Mucosa of descending colon (tissue), 3 donors: ENCODE measurements around the gene STK16. TPM values are rescaled to one million over a fixed set of nuclear protein-coding genes. Genes with fewer than 3 reads are reported as not detected.

Source experiments
- ATAC-seq: fragments of 200-7000 bp; cut with Tn5 transposase; one replicate; pipeline ENCODE4 v1.9.1; 2020; ENCODE audit warnings: mild to moderate bottlenecking, moderate library complexity
- DNase-seq, 3 donors: peaks; one replicate each; pipeline ENCODE4 v3.0.0-alpha.2; 2020
- H3K36me3 ChIP-seq: fragments of 200-600 bp; one replicate; pipeline ENCODE4 v1.8.0; 2021; ENCODE audit warnings: low read depth, mild to moderate bottlenecking
- H3K4me1 ChIP-seq: fragments of 200-600 bp; one replicate; pipeline ENCODE4 v1.8.0; 2021; ENCODE audit warnings: low read depth, mild to moderate bottlenecking
- H3K4me3 ChIP-seq: fragments of 200-600 bp; one replicate; pipeline ENCODE4 v1.8.0; 2021; ENCODE audit warnings: mild to moderate bottlenecking
- H3K9me3 ChIP-seq: fragments of 200-600 bp; one replicate; pipeline ENCODE4 v1.8.0; 2021; ENCODE audit warnings: mild to moderate bottlenecking
- CTCF ChIP-seq: fragments of 200-600 bp; IDR thresholded peaks from one replicate; pipeline ENCODE4 v1.8.0; 2022; ENCODE audit warnings: antibody characterized with exemption, mild to moderate bottlenecking
- intact Hi-C, 2 donors: fragments of 100-400 bp; cut with DNase I in 1 of 2; cut with micrococcal nuclease in 1 of 2; formaldehyde crosslinking; loops; one replicate each; pipeline versions ENCODE4 v1.11.0 to v1.11.1; 2022; cut with DNase I, micrococcal nuclease
- total RNA-seq, 3 donors: library from RNA; stranded (reverse); fragmentation: NEBNext Ultra II Directional in 2 of 3; extraction: Animal tissue kit (Norgen Biotek cat#: 25700) in 2 of 3; gene quantifications; one replicate each; pipeline versions ENCODE4 v1.2.1 to v1.2.4, GENCODE V29; 2021 to 2023
- donor health status: DM: no; HTN: no; CAD: no; lungs with moderate emphysema.
- donor health status: DM: no; HTN: no; CAD: no.
- donor health status: DM: no; HTN: yes; CAD: no.

Gene STK16
- total RNA-seq, 3 donors from 2014 or later: 29.7 to 37.3 (median 32.7) TPM

GRCh38 chr2:219204425-219205164 lies 40.7 kb upstream of the STK16 start:
- TF ChIP-seq CTCF: no peak
- ATAC-seq (no peak), DNase-seq (no peak)
- no peaks in the 10 kb centered on the region for H3K36me3 ChIP-seq
- H3K4me1 ChIP-seq: peaks cover 14% of the 10 kb centered on the region
- H3K9me3 ChIP-seq: no peaks in the 10 kb centered on the region
- H3K4me3 ChIP-seq: no peak overlapping the region
- intact Hi-C loops: no loop called here

DNA sequence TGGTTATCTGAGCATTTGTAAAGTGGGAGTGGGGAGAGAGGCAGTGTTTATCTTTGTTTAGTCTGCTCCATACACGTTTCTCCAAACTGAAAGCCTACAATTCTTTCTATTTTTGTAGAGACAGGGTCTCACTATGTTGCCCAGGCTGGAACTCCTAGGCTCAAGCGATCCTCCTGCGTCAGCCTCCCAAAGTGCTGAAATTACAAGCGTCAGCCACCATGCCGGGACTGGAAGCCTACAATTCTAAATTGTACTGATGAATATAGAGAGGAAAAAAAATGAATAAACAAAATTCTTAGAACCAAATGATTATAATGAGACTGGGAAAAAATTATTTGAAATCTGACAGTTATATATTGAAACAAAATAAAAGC lies 40.1 kb upstream of the STK16 start:
- Histone ChIP-seq H3K36me3 (no peaks in the 10 kb centered on the region), H3K4me1 (peaks cover 14% of the 10 kb centered on the region), H3K4me3 (no peak overlapping the region), H3K9me3 (no peaks in the 10 kb centered on the region)
- no peak for TF ChIP-seq CTCF
- DNase-seq (no peak), ATAC-seq (no peak)
- intact Hi-C loops: no loop called here

GRCh38 chr2:219205981-219206327 lies 39.3 kb upstream of the STK16 start:
- no peak for ATAC-seq
- H3K4me1 ChIP-seq: peaks cover 14% of the 10 kb centered on the region
- H3K9me3 ChIP-seq: no peaks in the 10 kb centered on the region
- no peak for DNase-seq
- intact Hi-C loops: no loop called here
- H3K36me3 ChIP-seq: no peaks in the 10 kb centered on the region
- no peak overlapping the region for H3K4me3 ChIP-seq
- TF ChIP-seq CTCF: no peak

DNA sequence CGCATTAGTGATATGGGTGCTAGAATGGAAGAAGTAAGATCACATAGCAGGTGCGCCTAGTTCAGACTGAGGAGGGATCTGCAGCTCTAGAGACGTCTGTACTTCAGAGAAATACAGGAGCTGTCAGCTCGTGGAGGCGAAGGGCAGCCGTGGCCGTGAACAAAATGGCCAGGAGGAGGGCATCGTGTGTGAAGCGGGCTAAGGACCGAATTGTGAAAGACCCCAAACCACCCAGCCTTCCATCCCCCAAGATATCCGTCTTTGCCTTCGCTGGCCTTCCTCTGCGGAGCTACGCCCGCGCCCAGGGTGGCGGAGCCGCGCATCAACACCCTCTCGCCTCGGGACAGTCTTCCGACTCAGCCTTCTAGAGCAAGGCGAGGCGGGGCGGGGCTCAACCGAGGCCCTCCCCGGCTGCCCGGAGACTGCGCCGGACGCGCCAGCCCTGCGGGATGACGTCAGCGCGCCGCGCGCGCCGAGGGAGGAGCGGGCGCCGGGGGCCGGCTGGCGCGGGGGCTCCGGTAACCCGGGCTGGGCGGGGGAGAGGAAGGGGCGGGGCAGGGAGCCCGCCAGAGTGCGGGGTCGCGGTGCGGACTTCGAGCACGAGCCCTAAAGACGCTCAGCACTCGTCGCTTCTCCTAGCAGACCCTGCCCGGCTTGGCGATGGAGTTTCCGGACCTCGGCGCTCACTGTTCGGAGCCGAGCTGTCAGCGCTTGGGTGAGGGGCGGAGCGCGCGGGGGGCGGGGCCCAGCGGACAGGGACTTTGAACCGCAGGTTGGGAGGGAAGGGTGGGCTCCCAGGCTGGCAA lies 38.7 kb upstream of the STK16 start, which contains the start of gene ZFAND2B:
Gene ZFAND2B (plus strand): TSS at position 455 of the 806 bp plus-strand sequence. CDS start 206 bp downstream, at position 661.
- H3K4me3 ChIP-seq: peak within 1 kb of the TSS; percentile 44
- ATAC-seq (peak; percentile 97), DNase-seq (peak; percentile 97)
- H3K36me3 ChIP-seq: no peaks in the 10 kb centered on the region
- intact Hi-C loops: no loop called here
- H3K4me1 ChIP-seq: peaks cover 14% of the 10 kb centered on the region
- no peak for TF ChIP-seq CTCF
- no peaks in the 10 kb centered on the region for H3K9me3 ChIP-seq

DNA sequence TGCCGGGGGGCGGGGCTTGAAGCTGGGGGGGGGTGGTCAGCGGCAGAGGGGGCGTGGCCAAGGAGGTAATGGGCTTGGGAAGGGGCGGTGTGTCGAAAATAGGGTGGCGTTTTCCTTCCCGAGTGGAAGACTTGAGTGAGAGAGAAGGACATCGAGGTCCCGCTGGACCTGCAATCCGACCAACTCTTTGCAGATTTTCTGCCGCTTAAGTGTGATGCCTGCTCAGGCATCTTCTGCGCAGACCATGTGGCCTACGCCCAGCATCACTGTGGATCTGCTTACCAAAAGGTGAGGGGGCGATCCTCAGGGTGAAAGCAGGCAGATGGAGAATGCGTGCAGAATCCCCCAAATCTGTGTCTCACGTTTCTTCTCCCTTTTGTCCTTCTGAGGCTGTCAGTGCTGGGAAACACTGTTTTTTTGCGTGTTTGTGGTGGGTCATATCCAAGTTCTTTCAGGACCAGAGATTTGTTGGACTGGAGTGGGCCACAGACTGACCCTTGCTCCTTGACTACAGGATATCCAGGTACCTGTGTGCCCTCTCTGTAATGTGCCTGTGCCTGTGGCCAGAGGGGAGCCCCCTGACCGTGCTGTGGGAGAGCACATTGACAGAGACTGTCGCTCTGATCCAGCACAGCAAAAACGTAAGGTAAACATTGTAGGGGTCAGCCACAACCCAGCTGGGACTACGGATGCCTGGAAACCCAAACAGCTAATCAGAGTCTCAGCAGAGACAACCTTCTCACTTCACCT lies 38.0 kb upstream of the STK16 start:
- Histone ChIP-seq H3K9me3 (no peaks in the 10 kb centered on the region), H3K4me1 (peaks cover 14% of the 10 kb centered on the region), H3K36me3 (no peaks in the 10 kb centered on the region), H3K4me3 (peak overlapping the region; percentile 44)
- ATAC-seq: no peak
- DNase-seq: no peak
- intact Hi-C loops: no loop called here
- TF ChIP-seq CTCF: no peak
